ENCODE results near the gene C14orf132.

The C14orf132 gene

GRCh38 chr14:96102081-96102856 lies 63.1 kb downstream of the C14orf132 start:
- DNase-seq: no peak

GRCh38 chr14:96103075-96103474 lies 63.9 kb downstream of the C14orf132 start:
- DNase-seq: no peak

GRCh38 chr14:96103560-96104460 lies 64.6 kb downstream of the C14orf132 start:
- no peak for DNase-seq

- no peak for DNase-seq
These were observed 65.4 kb downstream of the C14orf132 start for GRCh38 chr14:96104469-96105057.

- DNase-seq: no peak
These were observed 66.1 kb downstream of the C14orf132 start for GRCh38 chr14:96105089-96105925.

GRCh38 chr14:96105926-96106441 lies 66.8 kb downstream of the C14orf132 start:
- no peak for DNase-seq

GRCh38 chr14:96106891-96107290 lies 67.7 kb downstream of the C14orf132 start:
- DNase-seq: no peak

- no peak for DNase-seq
These were observed 69.1 kb downstream of the C14orf132 start for GRCh38 chr14:96108061-96108795.

GRCh38 chr14:96108911-96109310 lies 69.7 kb downstream of the C14orf132 start:
- no peak for DNase-seq

GRCh38 chr14:96109596-96110355 lies 70.6 kb downstream of the C14orf132 start:
- no peak for DNase-seq

- no peak for DNase-seq
These were observed 72.9 kb downstream of the C14orf132 start for GRCh38 chr14:96112032-96112431.

GRCh38 chr14:96114002-96114401 lies 74.8 kb downstream of the C14orf132 start:
- no peak for DNase-seq

GRCh38 chr14:96117101-96117897 lies 78.1 kb downstream of the C14orf132 start:
- DNase-seq: no peak

- no peak for DNase-seq
These were observed 78.8 kb downstream of the C14orf132 start for GRCh38 chr14:96117960-96118359.

- DNase-seq: no peak
These were observed 79.2 kb downstream of the C14orf132 start for GRCh38 chr14:96118391-96118790.

- DNase-seq: no peak
These were observed 80.8 kb downstream of the C14orf132 start for GRCh38 chr14:96119947-96120346.

GRCh38 chr14:96120392-96120791 lies 81.2 kb downstream of the C14orf132 start:
- no peak for DNase-seq

- no peak for DNase-seq
These were observed 81.8 kb downstream of the C14orf132 start for GRCh38 chr14:96120941-96121340.

- DNase-seq: no peak
These were observed 82.7 kb downstream of the C14orf132 start for GRCh38 chr14:96121660-96122395.
